Ovary (tissue), 3 donors: ENCODE measurements around the gene FRMD1.

Experiments used
- EP300 ChIP-seq: sonication (generic); formaldehyde crosslinking; IDR thresholded peaks from one replicate; pipeline ENCODE4 v1.6.1; 2017; ENCODE audit warnings: antibody characterized with exemption
- TF ChIP-seq, protein P1 (sequence below), 3 donors: fragments of 450-650 bp in 2 of 3; fragments of 200-600 bp in 1 of 3; IDR thresholded peaks; one replicate each; pipeline versions ENCODE4 v1.5.1 to v1.8.0; 2016 to 2022; ENCODE audit warnings: antibody characterized with exemption in 3 of 3, mild to moderate bottlenecking in 1 of 3
- donor health status: DM: no; HTN: no; CAD: no.

DNA sequence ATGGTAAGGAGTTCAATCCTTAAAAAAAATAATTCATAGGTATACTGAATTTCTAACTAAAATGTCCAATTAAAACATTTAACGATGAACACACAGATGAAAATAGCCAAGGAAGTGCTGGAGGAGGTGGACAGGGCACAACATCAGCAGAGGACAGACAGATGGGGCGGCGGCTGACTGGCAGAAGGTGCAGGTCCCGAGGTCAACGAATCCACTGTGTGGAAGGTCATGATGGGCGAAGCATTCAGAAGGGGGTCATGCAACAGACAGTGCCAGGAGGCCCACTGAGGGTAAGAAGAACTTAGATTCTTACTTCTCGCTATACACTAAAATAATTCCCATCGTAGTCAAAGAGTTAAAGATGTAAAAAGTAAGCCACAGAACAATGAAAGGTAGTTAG lies 34.2 kb upstream of the FRMD1 start:
- TF ChIP-seq, protein P1, sequence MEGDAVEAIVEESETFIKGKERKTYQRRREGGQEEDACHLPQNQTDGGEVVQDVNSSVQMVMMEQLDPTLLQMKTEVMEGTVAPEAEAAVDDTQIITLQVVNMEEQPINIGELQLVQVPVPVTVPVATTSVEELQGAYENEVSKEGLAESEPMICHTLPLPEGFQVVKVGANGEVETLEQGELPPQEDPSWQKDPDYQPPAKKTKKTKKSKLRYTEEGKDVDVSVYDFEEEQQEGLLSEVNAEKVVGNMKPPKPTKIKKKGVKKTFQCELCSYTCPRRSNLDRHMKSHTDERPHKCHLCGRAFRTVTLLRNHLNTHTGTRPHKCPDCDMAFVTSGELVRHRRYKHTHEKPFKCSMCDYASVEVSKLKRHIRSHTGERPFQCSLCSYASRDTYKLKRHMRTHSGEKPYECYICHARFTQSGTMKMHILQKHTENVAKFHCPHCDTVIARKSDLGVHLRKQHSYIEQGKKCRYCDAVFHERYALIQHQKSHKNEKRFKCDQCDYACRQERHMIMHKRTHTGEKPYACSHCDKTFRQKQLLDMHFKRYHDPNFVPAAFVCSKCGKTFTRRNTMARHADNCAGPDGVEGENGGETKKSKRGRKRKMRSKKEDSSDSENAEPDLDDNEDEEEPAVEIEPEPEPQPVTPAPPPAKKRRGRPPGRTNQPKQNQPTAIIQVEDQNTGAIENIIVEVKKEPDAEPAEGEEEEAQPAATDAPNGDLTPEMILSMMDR (IDR thresholded peaks at IDR 0.05): no peak
- TF ChIP-seq EP300: no peak
